Measurements from ENCODE around the gene COL5A1. TPM values are rescaled to one million over a fixed set of nuclear protein-coding genes. Genes with fewer than 3 reads are reported as not detected.

Gene COL5A1
- total RNA-seq, 2 experiments from 2014 or later: 0.10 TPM; not detected in 1

GRCh38 chr9:134891053-134891452 is 249.4 kb downstream of the COL5A1 start:
- CTCF ChIA-PET: no interaction called here
- no peaks in the 10 kb centered on the region for H3K36me3 Mint-ChIP-seq (ENCODE audit: low read depth)
- intact Hi-C loops (cut with micrococcal nuclease): no loop called here
- no peaks in the 10 kb centered on the region for H3K9me3 Mint-ChIP-seq
- H3K4me1 Mint-ChIP-seq (ENCODE audit: low read depth): peaks cover 1% of the 10 kb centered on the region
- peaks cover 11% of the 10 kb centered on the region for H3K27me3 Mint-ChIP-seq (ENCODE audit: low read depth)
- no peak overlapping the region for H3K4me3 Mint-ChIP-seq
- H3K27ac Mint-ChIP-seq: no peak overlapping the region
- DNase-seq: no peak

DNA sequence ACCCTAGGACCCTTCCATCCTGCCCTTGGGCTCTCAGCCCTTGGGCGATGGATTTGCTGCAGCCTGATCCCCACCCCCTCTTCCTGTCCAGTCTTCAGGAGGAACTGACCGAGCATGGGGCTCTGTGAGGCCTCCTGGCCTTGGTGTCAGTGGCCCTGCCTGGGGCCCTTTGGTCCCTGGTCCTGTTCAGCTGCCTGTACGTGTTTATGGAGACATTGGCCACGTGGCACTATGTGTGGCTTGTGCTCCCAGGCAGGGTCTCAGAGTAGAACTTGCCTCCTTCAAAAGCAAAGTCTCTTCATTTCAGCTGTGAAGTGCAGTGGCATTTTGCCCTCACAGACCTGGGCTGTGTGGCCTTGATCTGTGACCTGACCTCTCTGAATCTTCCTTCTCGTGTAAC is 250.1 kb downstream of the COL5A1 start:
- Mint-ChIP-seq H3K4me1 (ENCODE audit: low read depth) (peaks cover 1% of the 10 kb centered on the region), H3K4me3 (no peak overlapping the region), H3K27me3 (ENCODE audit: low read depth) (peaks cover 11% of the 10 kb centered on the region), H3K27ac (no peak overlapping the region), H3K9me3 (no peaks in the 10 kb centered on the region), H3K36me3 (ENCODE audit: low read depth) (no peaks in the 10 kb centered on the region)
- no peak for DNase-seq
- CTCF ChIA-PET: no interaction called here
- intact Hi-C loops (cut with micrococcal nuclease): no loop called here

GRCh38 chr9:134892221-134892620 is 250.6 kb downstream of the COL5A1 start:
- DNase-seq: no peak
- Mint-ChIP-seq H3K4me1 (ENCODE audit: low read depth) (peaks cover 1% of the 10 kb centered on the region), H3K4me3 (no peak overlapping the region), H3K27ac (no peak overlapping the region), H3K27me3 (ENCODE audit: low read depth) (peaks cover 12% of the 10 kb centered on the region), H3K36me3 (ENCODE audit: low read depth) (no peaks in the 10 kb centered on the region), H3K9me3 (no peaks in the 10 kb centered on the region)
- intact Hi-C loops (cut with micrococcal nuclease): no loop called here
- CTCF ChIA-PET: no interaction called here

DNA sequence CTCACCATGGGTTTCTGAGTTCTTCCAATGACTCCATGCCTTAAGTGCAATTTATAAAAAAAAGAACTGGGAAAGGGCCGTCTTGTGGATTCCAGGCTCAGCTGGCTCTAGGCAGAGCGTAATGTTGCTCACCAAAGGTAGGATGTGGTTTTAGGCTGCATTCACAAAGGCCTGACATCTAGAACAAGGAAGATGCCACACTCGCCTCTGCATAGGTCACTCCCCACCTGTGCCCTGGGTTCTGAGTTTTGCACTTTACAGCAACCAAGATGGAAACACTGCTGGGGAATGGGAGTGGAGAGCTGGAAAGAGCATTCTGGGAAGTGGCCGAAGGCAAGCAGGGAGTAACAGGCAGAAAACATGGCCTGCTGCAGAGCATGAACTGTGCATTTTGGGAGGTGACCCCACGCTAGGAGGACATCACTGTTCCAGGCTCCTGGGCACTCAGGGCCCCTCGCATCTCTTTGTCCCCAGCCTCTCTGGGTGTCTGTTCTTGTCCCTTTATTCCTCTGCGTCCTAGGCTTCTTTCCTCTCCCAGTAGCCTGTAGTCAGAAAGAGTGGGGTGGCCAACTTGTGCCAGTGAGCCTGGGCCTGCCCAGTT is 251.3 kb downstream of the COL5A1 start:
- CTCF ChIA-PET: no interaction called here
- no peak for DNase-seq
- Mint-ChIP-seq H3K36me3 (ENCODE audit: low read depth) (no peaks in the 10 kb centered on the region), H3K27ac (no peak overlapping the region), H3K4me3 (no peak overlapping the region), H3K4me1 (ENCODE audit: low read depth) (no peaks in the 10 kb centered on the region), H3K9me3 (no peaks in the 10 kb centered on the region), H3K27me3 (ENCODE audit: low read depth) (peaks cover 11% of the 10 kb centered on the region)
- intact Hi-C loops (cut with micrococcal nuclease): no loop called here

Small RNAs within 50 kb of the gene (microRNA-seq; reads per million reads assigned to microRNA genes)
- gene MIR3689A (ENCODE audit: borderline microRNAs expressed, borderline replicate concordance): not detected
- not detected for gene MIR3689B (ENCODE audit: borderline microRNAs expressed, borderline replicate concordance)
- not detected for gene MIR3689C (ENCODE audit: borderline microRNAs expressed, borderline replicate concordance)
- not detected for gene MIR3689D1 (ENCODE audit: borderline microRNAs expressed, borderline replicate concordance)
- gene MIR3689D2 (ENCODE audit: borderline microRNAs expressed, borderline replicate concordance): not detected
- not detected for gene MIR3689E (ENCODE audit: borderline microRNAs expressed, borderline replicate concordance)
- not detected for gene MIR3689F (ENCODE audit: borderline microRNAs expressed, borderline replicate concordance)

Other genes starting within 250 kb of the COL5A1 start
- gene FCN2, start 239.0 kb downstream of the COL5A1 start, total RNA-seq: not detected

Data from activated naive CD4-positive, alpha-beta T cell treated with anti-CD3 and anti-CD28 coated beads for 36 hours (primary cell).